Mesenchymal stem cell (in vitro differentiated cells and primary cell): ENCODE data around the gene AMACR.

ENCODE experiments used
- DNase-seq: peaks from one replicate; pipeline ENCODE4 v3.0.0-alpha.2; 2013
- H2AFZ ChIP-seq: one replicate; pipeline ENCODE4 v1.6.1; 2013; ENCODE audit warnings: low read depth, mild to moderate bottlenecking, control low read depth, inconsistent platforms, low read length, moderate library complexity
- H2AK5ac ChIP-seq: 2 replicates; pipeline ENCODE4 v1.6.1; 2013; ENCODE audit warnings: low read length, moderate library complexity, mild to moderate bottlenecking, inconsistent platforms; ENCODE audit not compliant: severe bottlenecking
- H2BK120ac ChIP-seq: one replicate; pipeline ENCODE4 v1.6.1; 2013; ENCODE audit warnings: low read depth, mild to moderate bottlenecking, inconsistent platforms, low read length, moderate library complexity
- H2BK12ac ChIP-seq, 2 experiments: one replicate each; pipeline ENCODE4 v1.6.1; 2013; ENCODE audit warnings: inconsistent platforms in 2 of 2, low read length in 2 of 2, mild to moderate bottlenecking in 2 of 2, moderate library complexity in 2 of 2, control low read depth in 1 of 2
- H2BK15ac ChIP-seq: one replicate; pipeline ENCODE4 v1.6.1; 2013; ENCODE audit warnings: mild to moderate bottlenecking, low read depth, inconsistent platforms; ENCODE audit not compliant: poor library complexity, severe bottlenecking
- H2BK5ac ChIP-seq: 2 replicates; pipeline ENCODE4 v1.6.1; 2013; ENCODE audit warnings: low read depth, mild to moderate bottlenecking, low read length, control low read depth, inconsistent platforms; ENCODE audit not compliant: poor library complexity, severe bottlenecking
- H3K14ac ChIP-seq, 2 experiments: one replicate each; pipeline ENCODE4 v1.6.1; 2013; ENCODE audit warnings: inconsistent platforms in 2 of 2, low read length in 2 of 2, control low read depth in 1 of 2, mild to moderate bottlenecking in 1 of 2, moderate library complexity in 1 of 2
- H3K18ac ChIP-seq, 2 experiments: one replicate each; pipeline ENCODE4 v1.6.1; 2013; ENCODE audit warnings: inconsistent platforms in 2 of 2, low read length in 2 of 2, control low read depth in 1 of 2, low read depth in 1 of 2, mild to moderate bottlenecking in 1 of 2
- H3K23ac ChIP-seq, 2 experiments: one replicate each; pipeline ENCODE4 v1.6.1; 2013; ENCODE audit warnings: inconsistent platforms in 2 of 2, low read length in 2 of 2, mild to moderate bottlenecking in 2 of 2, moderate library complexity in 2 of 2, control low read depth in 1 of 2
- H3K27ac ChIP-seq: 2 replicates; pipeline ENCODE4 v1.5.1; 2013; ENCODE audit warnings: mild to moderate bottlenecking, moderate library complexity, low read length, control low read depth, inconsistent platforms; ENCODE audit not compliant: poor library complexity, severe bottlenecking
- H3K27me3 ChIP-seq, 2 experiments: 2 replicates each; pipeline versions ENCODE4 v1.6.1 to v1.7.0; 2013; ENCODE audit warnings: low read length in 2 of 2, mild to moderate bottlenecking in 2 of 2, moderate library complexity in 2 of 2, control low read depth in 1 of 2, inconsistent platforms in 1 of 2; ENCODE audit not compliant: control insufficient read depth in 1 of 2, insufficient read depth in 1 of 2
- H3K36me3 ChIP-seq, 2 experiments: 2 replicates each; pipeline versions ENCODE4 v1.6.1 to v1.7.0; 2013; ENCODE audit warnings: low read length in 2 of 2, control low read depth in 1 of 2, inconsistent platforms in 1 of 2, low read depth in 1 of 2, mild to moderate bottlenecking in 1 of 2; ENCODE audit not compliant: insufficient read depth in 2 of 2, control insufficient read depth in 1 of 2
- H3K4ac ChIP-seq, 2 experiments: one replicate each; pipeline ENCODE4 v1.6.1; 2013; ENCODE audit warnings: inconsistent platforms in 2 of 2, low read length in 2 of 2, mild to moderate bottlenecking in 2 of 2, moderate library complexity in 2 of 2, control low read depth in 1 of 2, low read depth in 1 of 2
- H3K4me1 ChIP-seq: 2 replicates; pipeline ENCODE4 v1.6.1; 2013; ENCODE audit warnings: low read depth, low read length, control low read depth; ENCODE audit not compliant: control insufficient read depth, insufficient read depth
- H3K4me2 ChIP-seq: 2 replicates; pipeline ENCODE4 v1.6.1; 2013; ENCODE audit warnings: low read length, mild to moderate bottlenecking, inconsistent platforms; ENCODE audit not compliant: poor library complexity, severe bottlenecking
- H3K4me3 ChIP-seq, 2 experiments: 2 replicates each; pipeline versions ENCODE4 v1.5.1 to v1.7.0; 2013; ENCODE audit warnings: low read length in 2 of 2, mild to moderate bottlenecking in 2 of 2, control low read depth in 1 of 2, low read depth in 1 of 2; ENCODE audit not compliant: insufficient read depth in 1 of 2
- H3K79me1 ChIP-seq: replicated peaks from 2 replicates; pipeline ENCODE4 v1.6.1; 2013; ENCODE audit warnings: mild to moderate bottlenecking, control low read depth, low read length, inconsistent platforms; ENCODE audit not compliant: poor library complexity, severe bottlenecking
- H3K9ac ChIP-seq: 2 replicates; pipeline ENCODE4 v1.7.0; 2013; ENCODE audit warnings: mild to moderate bottlenecking, low read length, moderate library complexity
- H3K9me3 ChIP-seq: 2 replicates; pipeline ENCODE4 v1.7.0; 2013; ENCODE audit warnings: mild to moderate bottlenecking, low read length; ENCODE audit not compliant: control insufficient read depth
- H4K8ac ChIP-seq: one replicate; pipeline ENCODE4 v1.6.1; 2013; ENCODE audit warnings: inconsistent platforms, mild to moderate bottlenecking, low read length, moderate library complexity
- H4K91ac ChIP-seq: one replicate; pipeline ENCODE4 v1.6.1; 2013; ENCODE audit warnings: mild to moderate bottlenecking, low read length, inconsistent platforms
- WGBS: methylation state at CpG from one replicate; pipeline ENCODE4 v1.1.7; 2013; ENCODE audit warnings: mixed read lengths; 5-methylcytosine and 5-hydroxymethylcytosine counted together

AMACR gene

GRCh38 chr5:34005211-34005610, 2.6 kb downstream of the AMACR start:
- 94% methylated on average over 3 of the region's 4 CpGs for WGBS
- no peak overlapping the region for H3K4ac ChIP-seq
- H3K14ac ChIP-seq, result no peak overlapping the region
- no peak overlapping the region for H3K18ac ChIP-seq
- H2AFZ ChIP-seq, result no peak overlapping the region
- H2BK5ac ChIP-seq, result no peak overlapping the region
- no peak overlapping the region for H2BK12ac ChIP-seq
- H3K9me3 ChIP-seq, result no peaks in the 10 kb centered on the region
- no peak overlapping the region for H3K4me3 ChIP-seq
- H3K4me1 ChIP-seq, result peaks cover 11% of the 10 kb centered on the region
- no peak overlapping the region for H4K91ac ChIP-seq
- no peak for DNase-seq
- peak overlapping the region; percentile 11 for H3K27ac ChIP-seq
- H3K9ac ChIP-seq, result no peak overlapping the region
- H3K79me1 ChIP-seq, result peaks cover 10% of the 10 kb centered on the region
- H4K8ac ChIP-seq, result no peak overlapping the region
- H3K36me3 ChIP-seq, result peaks cover 9 to 50% of the 10 kb centered on the region in 2 experiments
- H3K23ac ChIP-seq, result no peak overlapping the region
- H3K27me3 ChIP-seq, result no peaks in the 10 kb centered on the region
- H3K4me2 ChIP-seq, result no peak overlapping the region
- no peak overlapping the region for H2BK120ac ChIP-seq
- no peak overlapping the region for H2AK5ac ChIP-seq
- no peak overlapping the region for H2BK15ac ChIP-seq

- no peaks in the 10 kb centered on the region for H3K9me3 ChIP-seq
These were observed 3.9 kb downstream of the AMACR start for GRCh38 chr5:34003941-34004340.

GRCh38 chr5:34002629-34003328, 5.1 kb downstream of the AMACR start:
- H3K4me3 ChIP-seq, result no peak overlapping the region
- H4K8ac ChIP-seq, result no peak overlapping the region
- H3K4ac ChIP-seq, result no peak overlapping the region
- no peak overlapping the region for H3K18ac ChIP-seq
- H2BK15ac ChIP-seq, result no peak overlapping the region
- no peak overlapping the region for H3K9ac ChIP-seq
- no peak overlapping the region for H2AK5ac ChIP-seq
- H2AFZ ChIP-seq, result no peak overlapping the region
- H3K4me1 ChIP-seq, result peaks cover 11% of the 10 kb centered on the region
- H3K9me3 ChIP-seq, result no peaks in the 10 kb centered on the region
- no peak overlapping the region for H2BK120ac ChIP-seq
- no peak overlapping the region for H3K27ac ChIP-seq
- no peak overlapping the region for H4K91ac ChIP-seq
- no peaks in the 10 kb centered on the region for H3K27me3 ChIP-seq
- no peak overlapping the region for H3K23ac ChIP-seq
- H3K4me2 ChIP-seq, result no peak overlapping the region
- peaks cover 9 to 65% of the 10 kb centered on the region in 2 experiments for H3K36me3 ChIP-seq
- 97% methylated on average over 9 of the region's 10 CpGs for WGBS
- DNase-seq, result no peak
- no peak overlapping the region for H2BK5ac ChIP-seq
- H3K14ac ChIP-seq, result no peak overlapping the region
- peaks cover 10% of the 10 kb centered on the region for H3K79me1 ChIP-seq
- H2BK12ac ChIP-seq, result no peak overlapping the region

More at GRCh38 chr5:34003941-34004340, 3.9 kb downstream of the AMACR start:
- no peak overlapping the region for H2BK12ac ChIP-seq
- no peak overlapping the region for H3K4me3 ChIP-seq
- no peak overlapping the region for H3K4me2 ChIP-seq
- no peak overlapping the region for H3K4ac ChIP-seq
- no peak overlapping the region for H4K91ac ChIP-seq
- H3K18ac ChIP-seq, result no peak overlapping the region
- no peak overlapping the region for H4K8ac ChIP-seq
- H3K23ac ChIP-seq, result no peak overlapping the region
- H3K14ac ChIP-seq, result no peak overlapping the region
- peaks cover 10% of the 10 kb centered on the region for H3K79me1 ChIP-seq
- peak overlapping the region; percentile 13 for H2AK5ac ChIP-seq
- peaks cover 9 to 56% of the 10 kb centered on the region in 2 experiments for H3K36me3 ChIP-seq
- no peak overlapping the region for H2BK5ac ChIP-seq
- no peak overlapping the region for H3K9ac ChIP-seq
- H3K27me3 ChIP-seq, result no peaks in the 10 kb centered on the region
- H2AFZ ChIP-seq, result no peak overlapping the region
- no peak for DNase-seq
- WGBS, result 97% methylated on average over 3 of the region's 4 CpGs
- H3K27ac ChIP-seq, result peak overlapping the region; percentile 53
- H2BK120ac ChIP-seq, result no peak overlapping the region
- peaks cover 11% of the 10 kb centered on the region for H3K4me1 ChIP-seq
- H2BK15ac ChIP-seq, result no peak overlapping the region

- peaks cover 15% of the 10 kb centered on the region for H3K79me1 ChIP-seq
- no peak overlapping the region for H2BK5ac ChIP-seq
- no peak overlapping the region for H3K23ac ChIP-seq
- H3K4me2 ChIP-seq, result no peak overlapping the region
- H3K4me1 ChIP-seq, result peaks cover 8% of the 10 kb centered on the region
- no peaks in the 10 kb centered on the region for H3K27me3 ChIP-seq
- no peak overlapping the region for H3K9ac ChIP-seq
- H3K14ac ChIP-seq, result no peak overlapping the region
- no peak overlapping the region for H3K4ac ChIP-seq
- no peak overlapping the region for H3K27ac ChIP-seq
- no peaks in the 10 kb centered on the region for H3K9me3 ChIP-seq
- H4K91ac ChIP-seq, result no peak overlapping the region
- H2BK15ac ChIP-seq, result no peak overlapping the region
- peaks cover 9 to 68% of the 10 kb centered on the region in 2 experiments for H3K36me3 ChIP-seq
- no peak for DNase-seq
- H3K4me3 ChIP-seq, result no peak overlapping the region
- no peak overlapping the region for H4K8ac ChIP-seq
- no peak overlapping the region for H2BK120ac ChIP-seq
- no peak overlapping the region for H3K18ac ChIP-seq
- H2AK5ac ChIP-seq, result no peak overlapping the region
- H2BK12ac ChIP-seq, result no peak overlapping the region
- WGBS, result 93% methylated on average over 9 of the region's 10 CpGs
- no peak overlapping the region for H2AFZ ChIP-seq
These were observed 6.5 kb downstream of the AMACR start for GRCh38 chr5:34001241-34001841.
